GM12892 (cell line): Measurements from ENCODE around the gene PANK4.
"Not testable (repeated sequence)": the region's sequence is repeated elsewhere in the genome, so short reads cannot be mapped to it uniquely, and the experiment has no call there.

Source experiments
- POLR2A ChIP-seq: IDR thresholded peaks from 2 replicates; pipeline ENCODE4 v1.6.1; 2011; ENCODE audit warnings: low read depth, low read length, control low read depth
- TAF1 ChIP-seq: IDR thresholded peaks from 2 replicates; pipeline ENCODE4 v1.6.1; 2011; ENCODE audit warnings: low read depth, mild to moderate bottlenecking, control low read depth, low read length, borderline replicate concordance

DNA sequence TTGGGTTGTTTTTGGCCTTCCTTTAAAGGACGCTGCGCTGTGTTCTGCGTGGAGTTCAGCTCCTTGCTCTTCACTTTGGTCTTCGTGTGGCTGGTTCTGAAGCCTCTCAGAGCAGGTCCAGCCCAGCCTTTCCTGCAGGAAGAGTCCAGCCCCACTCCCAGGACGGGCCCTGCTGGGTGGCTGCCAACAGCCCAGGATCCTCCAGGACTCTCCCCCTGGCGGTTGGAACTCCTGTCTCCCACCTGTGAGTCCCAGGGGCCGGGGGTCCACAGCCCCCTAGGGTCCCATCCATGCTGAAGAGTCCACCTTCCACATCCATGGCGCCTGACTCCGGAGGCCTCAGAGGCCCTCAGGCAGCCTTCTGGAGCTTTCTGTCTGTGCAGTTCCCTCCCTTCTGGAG lies 25.1 kb upstream of the PANK4 start:
- not testable (repeated sequence) for TF ChIP-seq TAF1, POLR2A
